ENCODE results near the gene ITGAD. TPM values are rescaled to one million over a fixed set of nuclear protein-coding genes. Genes with fewer than 3 reads are reported as not detected.

Gene ITGAD
- total and polyA plus RNA-seq, 10 donors: 1.2 to 25.8 (median 17.2) TPM

- WGBS, 5 donors: 0 to 2% (median 1%) methylated on average over 36 to 42 of the region's 42 CpGs
- H3K27me3 ChIP-seq (replicated peaks in 1 of 7): no peaks in the 10 kb centered on the region
- peaks cover 32 to 77% (median 61%) of the 10 kb centered on the region in 6 donors for H3K4me1 ChIP-seq
- peaks cover 0 to 32% (median 14%) of the 10 kb centered on the region in 6 donors for H3K36me3 ChIP-seq
- intact Hi-C loops (cut with DNase I; ENCODE audit: low total_unique reads): no loop called here
- H3K27ac ChIP-seq: peak overlapping the region; percentile 97 to 100 (median 99)
- TF ChIP-seq CTCF (IDR thresholded peaks at IDR 0.05 in 8 of 11, conservative IDR thresholded peaks at IDR 0.05 in 3 of 11) (peak in 1 of 11 experiments; percentile 17), POLR2A (IDR thresholded peaks at IDR 0.05) (no peak), POLR2AphosphoS5 (IDR thresholded peaks at IDR 0.05) (peak in 1 of 3 donors; percentile 4)
- H3K9me3 ChIP-seq: no peaks in the 10 kb centered on the region
- DNase-seq: peak; percentile 94
- peak overlapping the region; percentile 60 to 93 (median 73) for H3K4me3 ChIP-seq
Measured at GRCh38 chr16:31458073-31458843, 65.1 kb downstream of the ITGAD start.

GRCh38 chr16:31458844-31459686 lies 65.9 kb downstream of the ITGAD start, which contains the start of gene ARMC5:
ARMC5 (plus strand) TSS chr16:31459501; CDS start chr16:31459525, 24 bp downstream.
- no peaks in the 10 kb centered on the region for H3K27me3 ChIP-seq (replicated peaks in 1 of 7)
- H3K9me3 ChIP-seq: no peaks in the 10 kb centered on the region
- WGBS, 5 donors: 0% methylated on average over 9 to 91 of the region's 91 CpGs
- H3K36me3 ChIP-seq: peaks cover 0 to 40% (median 22%) of the 10 kb centered on the region in 6 donors
- intact Hi-C loops (cut with DNase I; ENCODE audit: low total_unique reads): no loop called here
- peak within 1 kb of the TSS; percentile 60 to 93 (median 73) for H3K4me3 ChIP-seq
- peak; percentile 99 for DNase-seq
- TF ChIP-seq CTCF (IDR thresholded peaks at IDR 0.05 in 8 of 11, conservative IDR thresholded peaks at IDR 0.05 in 3 of 11): peak; percentile 23 to 75 (median 55)
- peak; percentile 90 to 97 (median 96) for TF ChIP-seq POLR2AphosphoS5 (IDR thresholded peaks at IDR 0.05)
- peak in 2 of 3 donors; percentile 12 for TF ChIP-seq POLR2A (IDR thresholded peaks at IDR 0.05)
- H3K4me1 ChIP-seq: peaks cover 28 to 69% (median 53%) of the 10 kb centered on the region in 6 donors
- H3K27ac ChIP-seq: peak within 1 kb of the TSS; percentile 97 to 100 (median 99)

GRCh38 chr16:31459687-31460581 lies 66.8 kb downstream of the ITGAD start:
- peaks cover 28 to 60% (median 46%) of the 10 kb centered on the region in 6 donors for H3K4me1 ChIP-seq
- 4 to 7% (median 5%) methylated on average over 36 to 61 of the region's 61 CpGs for WGBS, 5 donors
- intact Hi-C loops (cut with DNase I; ENCODE audit: low total_unique reads): no loop called here
- peak overlapping the region; percentile 97 to 100 (median 99) for H3K27ac ChIP-seq
- H3K36me3 ChIP-seq: peaks cover 4 to 49% (median 30%) of the 10 kb centered on the region in 6 donors
- H3K4me3 ChIP-seq: peak overlapping the region; percentile 60 to 93 (median 73)
- H3K27me3 ChIP-seq (replicated peaks in 1 of 7): no peaks in the 10 kb centered on the region
- DNase-seq: peak; percentile 100
- no peaks in the 10 kb centered on the region for H3K9me3 ChIP-seq
- peak in 1 of 3 donors; percentile 26 for TF ChIP-seq POLR2A (IDR thresholded peaks at IDR 0.05)
- TF ChIP-seq POLR2AphosphoS5 (IDR thresholded peaks at IDR 0.05): no peak
- TF ChIP-seq CTCF (IDR thresholded peaks at IDR 0.05 in 8 of 11, conservative IDR thresholded peaks at IDR 0.05 in 3 of 11): peak in 2 of 11 experiments; percentile 7 to 12
